Measurements from ENCODE around the gene PRRG4.
"Not testable (repeated sequence)": the region's sequence is repeated elsewhere in the genome, so short reads cannot be mapped to it uniquely, and the experiment has no call there.

PRRG4 gene

GRCh38 chr11:32885556-32885955 lies 55.8 kb downstream of the PRRG4 start:
- no peaks in the 10 kb centered on the region for H3K27me3 ChIP-seq (replicated peaks; ENCODE audit: control insufficient read depth, insufficient read depth, low read length)
- DNase-seq (ENCODE audit: extremely low read depth, insufficient read length): no peak
- no peak for TF ChIP-seq CTCF (IDR thresholded peaks at IDR 0.05; ENCODE audit: insufficient read depth, low read length, poor library complexity, severe bottlenecking)
- H3K4me3 ChIP-seq (replicated peaks; ENCODE audit: low read depth, low read length): no peak overlapping the region
- no peaks in the 10 kb centered on the region for H3K36me3 ChIP-seq (ENCODE audit: control insufficient read depth, insufficient read depth, low read length)

- no peak for DNase-seq (ENCODE audit: extremely low read depth, insufficient read length)
- TF ChIP-seq CTCF (IDR thresholded peaks at IDR 0.05; ENCODE audit: insufficient read depth, low read length, poor library complexity, severe bottlenecking): no peak
- Histone ChIP-seq H3K4me3 (replicated peaks; ENCODE audit: low read depth, low read length) (no peak overlapping the region), H3K36me3 (ENCODE audit: control insufficient read depth, insufficient read depth, low read length) (no peaks in the 10 kb centered on the region), H3K27me3 (replicated peaks; ENCODE audit: control insufficient read depth, insufficient read depth, low read length) (no peaks in the 10 kb centered on the region)
These were observed 56.5 kb downstream of the PRRG4 start for GRCh38 chr11:32886180-32886579.

- H3K27me3 ChIP-seq (replicated peaks; ENCODE audit: control insufficient read depth, insufficient read depth, low read length); DNase-seq (ENCODE audit: extremely low read depth, insufficient read length); H3K4me3 ChIP-seq (replicated peaks; ENCODE audit: low read depth, low read length); H3K36me3 ChIP-seq (ENCODE audit: control insufficient read depth, insufficient read depth, low read length): not testable (repeated sequence)
These were observed 58.1 kb downstream of the PRRG4 start for GRCh38 chr11:32887707-32888383.

DNA sequence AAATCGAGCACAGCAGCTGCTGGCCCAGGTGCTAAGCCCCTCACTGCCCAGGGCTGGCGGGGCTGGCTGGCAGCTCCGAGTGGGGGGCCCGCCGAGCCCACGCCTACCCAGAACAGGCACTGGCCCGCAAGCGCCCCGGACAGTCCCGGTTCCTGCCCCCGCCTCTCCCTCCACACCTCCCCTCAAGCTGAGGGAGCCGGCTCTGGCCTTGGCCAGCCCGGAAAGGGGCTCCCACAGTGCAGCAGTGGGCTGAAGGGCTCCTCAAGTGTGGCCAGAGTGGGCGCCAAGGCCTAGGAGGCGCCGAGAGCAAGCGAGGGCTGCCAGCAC lies 58.6 kb downstream of the PRRG4 start:
- H3K36me3 ChIP-seq (ENCODE audit: control insufficient read depth, insufficient read depth, low read length); H3K27me3 ChIP-seq (replicated peaks; ENCODE audit: control insufficient read depth, insufficient read depth, low read length); DNase-seq (ENCODE audit: extremely low read depth, insufficient read length); H3K4me3 ChIP-seq (replicated peaks; ENCODE audit: low read depth, low read length): not testable (repeated sequence)

DNA sequence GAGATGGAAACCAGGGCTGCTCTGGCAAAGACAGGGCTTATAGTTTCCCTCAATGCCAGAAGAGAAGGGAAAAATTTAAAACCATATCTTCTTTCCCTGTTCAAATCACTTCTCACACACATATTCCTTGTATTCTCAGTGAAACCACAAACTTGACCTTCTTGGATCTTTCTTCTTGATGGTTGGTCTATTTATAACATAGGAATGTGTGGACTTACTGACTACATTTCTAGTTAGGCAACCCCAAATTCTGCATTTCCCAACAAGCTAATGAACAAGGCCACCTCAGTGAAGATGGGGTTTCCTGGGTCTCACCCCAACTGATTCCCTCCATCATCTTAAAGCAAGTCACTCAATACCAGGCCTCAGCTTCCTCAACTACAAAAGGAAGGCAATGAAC lies 59.1 kb downstream of the PRRG4 start:
- DNase-seq (ENCODE audit: extremely low read depth, insufficient read length): no peak
- TF ChIP-seq CTCF (IDR thresholded peaks at IDR 0.05; ENCODE audit: insufficient read depth, low read length, poor library complexity, severe bottlenecking): no peak
- Histone ChIP-seq H3K4me3 (replicated peaks; ENCODE audit: low read depth, low read length) (no peak overlapping the region), H3K36me3 (ENCODE audit: control insufficient read depth, insufficient read depth, low read length) (no peaks in the 10 kb centered on the region), H3K27me3 (replicated peaks; ENCODE audit: control insufficient read depth, insufficient read depth, low read length) (no peaks in the 10 kb centered on the region)

GRCh38 chr11:32890843-32891656 lies 61.3 kb downstream of the PRRG4 start:
- H3K4me3 ChIP-seq (replicated peaks; ENCODE audit: low read depth, low read length): no peak overlapping the region
- no peaks in the 10 kb centered on the region for H3K36me3 ChIP-seq (ENCODE audit: control insufficient read depth, insufficient read depth, low read length)
- DNase-seq (ENCODE audit: extremely low read depth, insufficient read length): no peak
- H3K27me3 ChIP-seq (replicated peaks; ENCODE audit: control insufficient read depth, insufficient read depth, low read length): no peaks in the 10 kb centered on the region
- TF ChIP-seq CTCF (IDR thresholded peaks at IDR 0.05; ENCODE audit: insufficient read depth, low read length, poor library complexity, severe bottlenecking): no peak

Measured in GM06990 (cell line).